ENCODE results near the gene CDHR3. TPM values are rescaled to one million over a fixed set of nuclear protein-coding genes. Genes with fewer than 3 reads are reported as not detected.

CDHR3 gene
- total RNA-seq, 1 experiment from 2014 or later = 6.5 TPM

DNA sequence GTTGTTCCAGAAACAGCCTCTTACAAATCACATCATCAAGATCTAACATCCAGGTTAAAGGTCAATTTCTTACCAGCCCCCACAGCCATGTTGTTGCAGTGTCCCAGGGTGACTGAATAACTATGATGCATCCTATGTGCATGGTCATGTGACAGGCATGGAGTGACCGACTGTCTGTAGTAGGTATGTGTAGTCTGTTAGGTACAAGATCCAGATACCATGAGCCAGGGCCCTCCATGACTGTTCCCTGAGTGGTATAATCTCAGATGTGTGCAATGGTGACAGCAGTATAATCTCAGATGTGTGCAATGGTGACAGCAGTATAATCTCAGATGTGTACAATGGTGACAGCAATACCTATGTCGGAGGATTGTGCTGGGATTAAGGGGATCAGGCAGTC is 8.8 kb downstream of the CDHR3 start:
- TF ChIP-seq TCF7L2 (IDR thresholded peaks at IDR 0.05; ENCODE audit: low read depth, low read length) (no peak), POLR2AphosphoS5 (IDR thresholded peaks at IDR 0.05; ENCODE audit: low read depth, low read length) (no peak)
- CTCF ChIA-PET = no interaction called here
- POLR2A ChIA-PET = no interaction called here
- Histone ChIP-seq H3K4me3 (ENCODE audit: low read depth in 2 of 2, low read length in 2 of 2) (no peak overlapping the region), H3K36me3 (ENCODE audit: control insufficient read depth, insufficient read depth, low read length) (no peaks in the 10 kb centered on the region), H3K4me1 (ENCODE audit: control insufficient read depth, insufficient read depth, low read length) (no peaks in the 10 kb centered on the region), H3K9me3 (ENCODE audit: control insufficient read depth, insufficient read depth, low read depth, low read length) (no peaks in the 10 kb centered on the region), H3K27ac (ENCODE audit: low read length) (no peak overlapping the region), H3K27me3 (ENCODE audit: control insufficient read depth, insufficient read depth, low read length) (peaks cover 4% of the 10 kb centered on the region; the same call in 1 of the 2 replicates)
- no TSS peak for BruUV-seq (replicated peaks)
- no peak for DNase-seq (ENCODE audit: low read depth, low spot score)
- intact Hi-C loops (cut with micrococcal nuclease; ENCODE audit: unreplicated experiment) (no loop called here), in situ Hi-C loops (cut with HindIII; ENCODE audit: low pct_unique_long_range_greater_than_20kb, low sequenced_read_pairs) (no loop called here)
- ATAC-seq = no peak

DNA sequence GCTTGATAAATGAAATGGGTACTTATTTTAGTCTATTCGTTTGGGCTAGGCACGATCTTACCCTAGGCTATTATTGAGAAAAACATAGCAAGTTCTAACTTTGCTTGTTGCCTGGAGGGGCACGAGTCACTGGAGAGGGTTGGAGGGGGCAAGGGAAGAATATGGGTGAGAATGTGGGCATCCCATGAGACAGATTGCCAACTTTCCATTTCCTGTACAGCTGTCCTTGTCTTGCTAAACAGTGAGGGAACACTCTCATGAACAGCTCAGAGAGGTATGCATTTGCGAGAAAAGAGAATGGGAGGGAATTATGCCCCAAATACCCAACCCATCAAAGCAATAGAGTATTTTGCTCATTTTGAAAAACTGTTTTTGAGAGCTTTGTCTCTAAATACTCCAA is 9.2 kb downstream of the CDHR3 start:
- Histone ChIP-seq H3K4me3 (ENCODE audit: low read depth in 2 of 2, low read length in 2 of 2) (no peak overlapping the region), H3K36me3 (ENCODE audit: control insufficient read depth, insufficient read depth, low read length) (no peaks in the 10 kb centered on the region), H3K9me3 (ENCODE audit: control insufficient read depth, insufficient read depth, low read depth, low read length) (no peaks in the 10 kb centered on the region), H3K4me1 (ENCODE audit: control insufficient read depth, insufficient read depth, low read length) (no peaks in the 10 kb centered on the region), H3K27me3 (ENCODE audit: control insufficient read depth, insufficient read depth, low read length) (peaks cover 4% of the 10 kb centered on the region; the same call in 1 of the 2 replicates), H3K27ac (ENCODE audit: low read length) (no peak overlapping the region)
- in situ Hi-C loops (cut with HindIII; ENCODE audit: low pct_unique_long_range_greater_than_20kb, low sequenced_read_pairs) = no loop called here
- ChIA-PET CTCF (no interaction called here), POLR2A (no interaction called here)
- ATAC-seq = no peak
- TF ChIP-seq POLR2AphosphoS5 (IDR thresholded peaks at IDR 0.05; ENCODE audit: low read depth, low read length) = no peak
- TF ChIP-seq CTCF (IDR thresholded peaks at IDR 0.05) = no peak
- no peak for TF ChIP-seq TCF7L2 (IDR thresholded peaks at IDR 0.05; ENCODE audit: low read depth, low read length)
- no peak for TF ChIP-seq SIN3A (IDR thresholded peaks at IDR 0.05; ENCODE audit: borderline replicate concordance, insufficient read depth, low read depth, low read length)
- TF ChIP-seq, protein P1, sequence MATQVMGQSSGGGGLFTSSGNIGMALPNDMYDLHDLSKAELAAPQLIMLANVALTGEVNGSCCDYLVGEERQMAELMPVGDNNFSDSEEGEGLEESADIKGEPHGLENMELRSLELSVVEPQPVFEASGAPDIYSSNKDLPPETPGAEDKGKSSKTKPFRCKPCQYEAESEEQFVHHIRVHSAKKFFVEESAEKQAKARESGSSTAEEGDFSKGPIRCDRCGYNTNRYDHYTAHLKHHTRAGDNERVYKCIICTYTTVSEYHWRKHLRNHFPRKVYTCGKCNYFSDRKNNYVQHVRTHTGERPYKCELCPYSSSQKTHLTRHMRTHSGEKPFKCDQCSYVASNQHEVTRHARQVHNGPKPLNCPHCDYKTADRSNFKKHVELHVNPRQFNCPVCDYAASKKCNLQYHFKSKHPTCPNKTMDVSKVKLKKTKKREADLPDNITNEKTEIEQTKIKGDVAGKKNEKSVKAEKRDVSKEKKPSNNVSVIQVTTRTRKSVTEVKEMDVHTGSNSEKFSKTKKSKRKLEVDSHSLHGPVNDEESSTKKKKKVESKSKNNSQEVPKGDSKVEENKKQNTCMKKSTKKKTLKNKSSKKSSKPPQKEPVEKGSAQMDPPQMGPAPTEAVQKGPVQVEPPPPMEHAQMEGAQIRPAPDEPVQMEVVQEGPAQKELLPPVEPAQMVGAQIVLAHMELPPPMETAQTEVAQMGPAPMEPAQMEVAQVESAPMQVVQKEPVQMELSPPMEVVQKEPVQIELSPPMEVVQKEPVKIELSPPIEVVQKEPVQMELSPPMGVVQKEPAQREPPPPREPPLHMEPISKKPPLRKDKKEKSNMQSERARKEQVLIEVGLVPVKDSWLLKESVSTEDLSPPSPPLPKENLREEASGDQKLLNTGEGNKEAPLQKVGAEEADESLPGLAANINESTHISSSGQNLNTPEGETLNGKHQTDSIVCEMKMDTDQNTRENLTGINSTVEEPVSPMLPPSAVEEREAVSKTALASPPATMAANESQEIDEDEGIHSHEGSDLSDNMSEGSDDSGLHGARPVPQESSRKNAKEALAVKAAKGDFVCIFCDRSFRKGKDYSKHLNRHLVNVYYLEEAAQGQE (IDR thresholded peaks at IDR 0.05; ENCODE audit: insufficient read depth in 1 of 2, low read depth in 2 of 2, low read length in 1 of 2) = no peak
- BruUV-seq (replicated peaks) = no TSS peak
- no peak for DNase-seq (ENCODE audit: low read depth, low spot score)
- intact Hi-C loops (cut with micrococcal nuclease; ENCODE audit: unreplicated experiment) = no loop called here

GRCh38 chr7:105974471-105974870 is 11.4 kb downstream of the CDHR3 start:
- H3K9me3 ChIP-seq (ENCODE audit: control insufficient read depth, insufficient read depth, low read depth, low read length) = no peaks in the 10 kb centered on the region
- H3K36me3 ChIP-seq (ENCODE audit: control insufficient read depth, insufficient read depth, low read length) = no peaks in the 10 kb centered on the region
- H3K4me3 ChIP-seq (ENCODE audit: low read depth in 2 of 2, low read length in 2 of 2) = no peak overlapping the region
- TF ChIP-seq CTCF (IDR thresholded peaks at IDR 0.05) (no peak), SIN3A (IDR thresholded peaks at IDR 0.05; ENCODE audit: borderline replicate concordance, insufficient read depth, low read depth, low read length) (no peak), TCF7L2 (IDR thresholded peaks at IDR 0.05; ENCODE audit: low read depth, low read length) (no peak), POLR2AphosphoS5 (IDR thresholded peaks at IDR 0.05; ENCODE audit: low read depth, low read length) (no peak)
- TF ChIP-seq, protein P1 (IDR thresholded peaks at IDR 0.05; ENCODE audit: insufficient read depth in 1 of 2, low read depth in 2 of 2, low read length in 1 of 2) = no peak
- POLR2A ChIA-PET = no interaction called here
- H3K27me3 ChIP-seq (ENCODE audit: control insufficient read depth, insufficient read depth, low read length) = peaks cover 4% of the 10 kb centered on the region; the same call in 1 of the 2 replicates
- no peak overlapping the region for H3K27ac ChIP-seq (ENCODE audit: low read length)
- DNase-seq (ENCODE audit: low read depth, low spot score) = no peak
- no peaks in the 10 kb centered on the region for H3K4me1 ChIP-seq (ENCODE audit: control insufficient read depth, insufficient read depth, low read length)
- CTCF ChIA-PET = no interaction called here
- in situ Hi-C loops (cut with HindIII; ENCODE audit: low pct_unique_long_range_greater_than_20kb, low sequenced_read_pairs) = no loop called here
- intact Hi-C loops (cut with micrococcal nuclease; ENCODE audit: unreplicated experiment) = no loop called here
- no peak for ATAC-seq
- no TSS peak for BruUV-seq (replicated peaks)

Measured in Panc1 (cell line).